ENCODE data around the gene PPARGC1A. TPM values are rescaled to one million over a fixed set of nuclear protein-coding genes. Genes with fewer than 3 reads are reported as not detected.

PPARGC1A gene
- total RNA-seq, 1 experiment from 2014 or later: 1.9 TPM

DNA sequence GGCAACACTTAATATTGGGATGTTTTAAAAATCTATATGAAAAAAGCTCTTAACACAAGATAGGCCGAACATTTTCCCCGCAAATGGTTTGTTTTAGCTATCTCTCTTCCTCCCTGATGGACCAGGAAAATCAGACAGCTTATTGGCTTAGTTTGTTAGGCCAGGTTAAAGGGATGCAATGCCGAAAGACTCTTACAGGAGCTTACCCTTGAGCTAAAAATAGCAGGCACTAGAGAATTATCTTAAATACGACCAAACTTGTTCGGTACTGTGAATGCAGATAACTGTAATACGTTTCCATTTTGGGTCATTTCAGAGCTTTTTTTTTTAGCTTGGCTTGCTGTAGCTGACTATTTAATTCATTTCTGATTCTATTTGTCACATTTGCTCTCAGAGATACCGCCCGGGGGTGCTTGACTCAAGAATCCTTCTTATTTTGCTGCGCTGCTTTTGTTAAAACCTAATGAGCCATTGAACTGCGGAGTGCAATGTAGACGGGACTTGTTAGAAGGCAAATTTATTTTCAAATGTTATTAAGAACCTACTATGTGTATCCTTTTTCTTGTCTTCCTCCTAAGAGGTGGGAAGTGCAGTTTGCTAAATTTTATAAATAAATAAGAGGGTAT, 23.3 kb downstream of the PPARGC1A start:
- Mint-ChIP-seq H3K27me3 (ENCODE audit: low read depth) (no peaks in the 10 kb centered on the region), H3K4me1 (peaks cover 14% of the 10 kb centered on the region), H3K4me3 (no peak overlapping the region), H3K27ac (no peak overlapping the region), H3K9me3 (no peaks in the 10 kb centered on the region), H3K36me3 (no peaks in the 10 kb centered on the region)
- TF ChIP-seq, protein P1, sequence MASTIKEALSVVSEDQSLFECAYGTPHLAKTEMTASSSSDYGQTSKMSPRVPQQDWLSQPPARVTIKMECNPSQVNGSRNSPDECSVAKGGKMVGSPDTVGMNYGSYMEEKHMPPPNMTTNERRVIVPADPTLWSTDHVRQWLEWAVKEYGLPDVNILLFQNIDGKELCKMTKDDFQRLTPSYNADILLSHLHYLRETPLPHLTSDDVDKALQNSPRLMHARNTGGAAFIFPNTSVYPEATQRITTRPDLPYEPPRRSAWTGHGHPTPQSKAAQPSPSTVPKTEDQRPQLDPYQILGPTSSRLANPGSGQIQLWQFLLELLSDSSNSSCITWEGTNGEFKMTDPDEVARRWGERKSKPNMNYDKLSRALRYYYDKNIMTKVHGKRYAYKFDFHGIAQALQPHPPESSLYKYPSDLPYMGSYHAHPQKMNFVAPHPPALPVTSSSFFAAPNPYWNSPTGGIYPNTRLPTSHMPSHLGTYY (CRISPR knock-in tag; IDR thresholded peaks at IDR 0.05): no peak
- TF ChIP-seq, protein P2, sequence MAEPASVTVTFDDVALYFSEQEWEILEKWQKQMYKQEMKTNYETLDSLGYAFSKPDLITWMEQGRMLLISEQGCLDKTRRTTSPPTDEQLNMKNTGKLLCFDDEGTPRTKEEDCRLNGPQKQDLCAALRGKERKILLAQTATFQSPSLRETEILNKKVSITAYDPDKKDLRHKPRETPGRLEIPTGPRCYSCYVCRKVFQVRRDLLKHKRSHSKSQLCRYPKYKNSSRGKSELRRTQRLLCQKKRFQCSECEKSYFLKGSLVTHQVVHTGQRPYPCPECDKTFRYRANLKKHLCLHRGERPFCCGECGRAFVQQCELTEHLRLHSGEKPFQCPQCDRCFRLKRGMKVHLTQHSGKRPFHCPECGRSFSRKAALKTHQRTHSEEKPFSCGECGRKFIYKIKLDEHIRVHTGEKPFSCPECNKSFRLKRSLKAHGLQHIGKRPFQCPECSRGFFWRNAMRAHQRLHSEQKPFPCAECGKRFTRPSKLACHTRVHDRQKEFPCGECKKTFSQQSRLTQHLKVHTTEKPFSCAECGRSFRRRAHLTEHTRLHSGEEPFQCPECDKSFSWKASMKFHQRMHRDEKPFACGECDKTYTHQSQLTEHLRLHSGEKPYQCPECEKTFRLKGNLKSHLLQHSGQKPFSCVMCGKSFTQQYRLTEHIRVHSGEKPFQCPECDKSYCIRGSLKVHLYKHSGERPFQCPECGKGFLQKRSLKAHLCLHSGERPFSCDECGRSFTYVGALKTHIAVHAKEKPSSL (CRISPR knock-in tag; conservative IDR thresholded peaks at IDR 0.05): no peak
- no peak for TF ChIP-seq ZNF121 (CRISPR knock-in tag; IDR thresholded peaks at IDR 0.05)
- TF ChIP-seq EMX1 (CRISPR knock-in tag; IDR thresholded peaks at IDR 0.05): no peak
- TF ChIP-seq, protein P3, sequence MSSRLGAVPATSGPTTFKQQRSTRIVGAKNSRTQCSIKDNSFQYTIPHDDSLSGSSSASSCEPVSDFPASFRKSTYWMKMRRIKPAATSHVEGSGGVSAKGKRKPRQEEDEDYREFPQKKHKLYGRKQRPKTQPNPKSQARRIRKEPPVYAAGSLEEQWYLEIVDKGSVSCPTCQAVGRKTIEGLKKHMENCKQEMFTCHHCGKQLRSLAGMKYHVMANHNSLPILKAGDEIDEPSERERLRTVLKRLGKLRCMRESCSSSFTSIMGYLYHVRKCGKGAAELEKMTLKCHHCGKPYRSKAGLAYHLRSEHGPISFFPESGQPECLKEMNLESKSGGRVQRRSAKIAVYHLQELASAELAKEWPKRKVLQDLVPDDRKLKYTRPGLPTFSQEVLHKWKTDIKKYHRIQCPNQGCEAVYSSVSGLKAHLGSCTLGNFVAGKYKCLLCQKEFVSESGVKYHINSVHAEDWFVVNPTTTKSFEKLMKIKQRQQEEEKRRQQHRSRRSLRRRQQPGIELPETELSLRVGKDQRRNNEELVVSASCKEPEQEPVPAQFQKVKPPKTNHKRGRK (CRISPR knock-in tag; IDR thresholded peaks at IDR 0.05; ENCODE audit: borderline replicate concordance): no peak
- TF ChIP-seq NR3C1 (CRISPR knock-in tag; conservative IDR thresholded peaks at IDR 0.05; ENCODE audit: low read depth): no peak
- TF ChIP-seq, protein P4, sequence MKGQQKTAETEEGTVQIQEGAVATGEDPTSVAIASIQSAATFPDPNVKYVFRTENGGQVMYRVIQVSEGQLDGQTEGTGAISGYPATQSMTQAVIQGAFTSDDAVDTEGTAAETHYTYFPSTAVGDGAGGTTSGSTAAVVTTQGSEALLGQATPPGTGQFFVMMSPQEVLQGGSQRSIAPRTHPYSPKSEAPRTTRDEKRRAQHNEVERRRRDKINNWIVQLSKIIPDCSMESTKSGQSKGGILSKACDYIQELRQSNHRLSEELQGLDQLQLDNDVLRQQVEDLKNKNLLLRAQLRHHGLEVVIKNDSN (CRISPR knock-in tag; IDR thresholded peaks at IDR 0.05): no peak
- TF ChIP-seq SP1 (CRISPR knock-in tag; conservative IDR thresholded peaks at IDR 0.05): no peak
- no peak for TF ChIP-seq ZNF423 (CRISPR knock-in tag; IDR thresholded peaks at IDR 0.05)
- TF ChIP-seq, protein P5, sequence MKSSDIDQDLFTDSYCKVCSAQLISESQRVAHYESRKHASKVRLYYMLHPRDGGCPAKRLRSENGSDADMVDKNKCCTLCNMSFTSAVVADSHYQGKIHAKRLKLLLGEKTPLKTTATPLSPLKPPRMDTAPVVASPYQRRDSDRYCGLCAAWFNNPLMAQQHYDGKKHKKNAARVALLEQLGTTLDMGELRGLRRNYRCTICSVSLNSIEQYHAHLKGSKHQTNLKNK (CRISPR knock-in tag; IDR thresholded peaks at IDR 0.05): no peak
- TF ChIP-seq, protein P6, sequence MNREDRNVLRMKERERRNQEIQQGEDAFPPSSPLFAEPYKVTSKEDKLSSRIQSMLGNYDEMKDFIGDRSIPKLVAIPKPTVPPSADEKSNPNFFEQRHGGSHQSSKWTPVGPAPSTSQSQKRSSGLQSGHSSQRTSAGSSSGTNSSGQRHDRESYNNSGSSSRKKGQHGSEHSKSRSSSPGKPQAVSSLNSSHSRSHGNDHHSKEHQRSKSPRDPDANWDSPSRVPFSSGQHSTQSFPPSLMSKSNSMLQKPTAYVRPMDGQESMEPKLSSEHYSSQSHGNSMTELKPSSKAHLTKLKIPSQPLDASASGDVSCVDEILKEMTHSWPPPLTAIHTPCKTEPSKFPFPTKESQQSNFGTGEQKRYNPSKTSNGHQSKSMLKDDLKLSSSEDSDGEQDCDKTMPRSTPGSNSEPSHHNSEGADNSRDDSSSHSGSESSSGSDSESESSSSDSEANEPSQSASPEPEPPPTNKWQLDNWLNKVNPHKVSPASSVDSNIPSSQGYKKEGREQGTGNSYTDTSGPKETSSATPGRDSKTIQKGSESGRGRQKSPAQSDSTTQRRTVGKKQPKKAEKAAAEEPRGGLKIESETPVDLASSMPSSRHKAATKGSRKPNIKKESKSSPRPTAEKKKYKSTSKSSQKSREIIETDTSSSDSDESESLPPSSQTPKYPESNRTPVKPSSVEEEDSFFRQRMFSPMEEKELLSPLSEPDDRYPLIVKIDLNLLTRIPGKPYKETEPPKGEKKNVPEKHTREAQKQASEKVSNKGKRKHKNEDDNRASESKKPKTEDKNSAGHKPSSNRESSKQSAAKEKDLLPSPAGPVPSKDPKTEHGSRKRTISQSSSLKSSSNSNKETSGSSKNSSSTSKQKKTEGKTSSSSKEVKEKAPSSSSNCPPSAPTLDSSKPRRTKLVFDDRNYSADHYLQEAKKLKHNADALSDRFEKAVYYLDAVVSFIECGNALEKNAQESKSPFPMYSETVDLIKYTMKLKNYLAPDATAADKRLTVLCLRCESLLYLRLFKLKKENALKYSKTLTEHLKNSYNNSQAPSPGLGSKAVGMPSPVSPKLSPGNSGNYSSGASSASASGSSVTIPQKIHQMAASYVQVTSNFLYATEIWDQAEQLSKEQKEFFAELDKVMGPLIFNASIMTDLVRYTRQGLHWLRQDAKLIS (CRISPR knock-in tag; IDR thresholded peaks at IDR 0.05; ENCODE audit: borderline replicate concordance): no peak
- TF ChIP-seq, protein P7, sequence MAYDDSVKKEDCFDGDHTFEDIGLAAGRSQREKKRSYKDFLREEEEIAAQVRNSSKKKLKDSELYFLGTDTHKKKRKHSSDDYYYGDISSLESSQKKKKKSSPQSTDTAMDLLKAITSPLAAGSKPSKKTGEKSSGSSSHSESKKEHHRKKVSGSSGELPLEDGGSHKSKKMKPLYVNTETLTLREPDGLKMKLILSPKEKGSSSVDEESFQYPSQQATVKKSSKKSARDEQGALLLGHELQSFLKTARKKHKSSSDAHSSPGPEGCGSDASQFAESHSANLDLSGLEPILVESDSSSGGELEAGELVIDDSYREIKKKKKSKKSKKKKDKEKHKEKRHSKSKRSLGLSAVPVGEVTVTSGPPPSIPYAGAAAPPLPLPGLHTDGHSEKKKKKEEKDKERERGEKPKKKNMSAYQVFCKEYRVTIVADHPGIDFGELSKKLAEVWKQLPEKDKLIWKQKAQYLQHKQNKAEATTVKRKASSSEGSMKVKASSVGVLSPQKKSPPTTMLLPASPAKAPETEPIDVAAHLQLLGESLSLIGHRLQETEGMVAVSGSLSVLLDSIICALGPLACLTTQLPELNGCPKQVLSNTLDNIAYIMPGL (CRISPR knock-in tag; IDR thresholded peaks at IDR 0.05): no peak
- TF ChIP-seq RELA (CRISPR knock-in tag; IDR thresholded peaks at IDR 0.05; ENCODE audit: borderline replicate concordance): no peak
- TF ChIP-seq, protein P8, sequence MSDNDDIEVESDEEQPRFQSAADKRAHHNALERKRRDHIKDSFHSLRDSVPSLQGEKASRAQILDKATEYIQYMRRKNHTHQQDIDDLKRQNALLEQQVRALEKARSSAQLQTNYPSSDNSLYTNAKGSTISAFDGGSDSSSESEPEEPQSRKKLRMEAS (CRISPR knock-in tag; IDR thresholded peaks at IDR 0.05): no peak
- DNase-seq (ENCODE audit: low spot score) (no peak), ATAC-seq (no peak)
- ChIA-PET CTCF (interaction anchor here (0.6 to 1.1 kb wide), 2 partner anchors 66 to 1326 kb away, joined by 3 to 4 read pairs; no protein-coding TSS in a partner anchor), POLR2A (no interaction called here)
